ENCODE data around the gene TNIK.

The TNIK gene

DNA sequence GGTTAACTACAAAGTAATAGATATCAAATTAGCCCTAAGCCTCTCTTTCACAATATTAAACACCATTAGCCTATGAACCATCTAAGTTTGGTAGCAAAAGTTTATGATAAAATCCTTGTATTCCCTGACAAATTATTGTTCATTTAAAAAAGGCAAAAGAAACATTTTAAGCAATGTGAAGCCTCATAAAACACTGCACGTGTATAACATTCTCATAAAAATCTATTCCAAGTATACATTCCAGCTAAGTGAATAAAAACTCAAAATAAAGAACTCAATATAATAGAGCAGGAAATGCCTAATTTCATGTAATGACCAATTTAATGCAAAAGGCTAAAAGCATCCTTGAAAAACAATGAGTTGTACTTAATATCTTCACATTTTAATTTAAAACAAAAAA is 27.7 kb downstream of the TNIK start:
- DNase-seq: no peak
- no peaks in the 10 kb centered on the region for H3K27me3 ChIP-seq
- H3K4me3 ChIP-seq (ENCODE audit: low read depth, low read length): no peak overlapping the region
- TF ChIP-seq, protein P1, sequence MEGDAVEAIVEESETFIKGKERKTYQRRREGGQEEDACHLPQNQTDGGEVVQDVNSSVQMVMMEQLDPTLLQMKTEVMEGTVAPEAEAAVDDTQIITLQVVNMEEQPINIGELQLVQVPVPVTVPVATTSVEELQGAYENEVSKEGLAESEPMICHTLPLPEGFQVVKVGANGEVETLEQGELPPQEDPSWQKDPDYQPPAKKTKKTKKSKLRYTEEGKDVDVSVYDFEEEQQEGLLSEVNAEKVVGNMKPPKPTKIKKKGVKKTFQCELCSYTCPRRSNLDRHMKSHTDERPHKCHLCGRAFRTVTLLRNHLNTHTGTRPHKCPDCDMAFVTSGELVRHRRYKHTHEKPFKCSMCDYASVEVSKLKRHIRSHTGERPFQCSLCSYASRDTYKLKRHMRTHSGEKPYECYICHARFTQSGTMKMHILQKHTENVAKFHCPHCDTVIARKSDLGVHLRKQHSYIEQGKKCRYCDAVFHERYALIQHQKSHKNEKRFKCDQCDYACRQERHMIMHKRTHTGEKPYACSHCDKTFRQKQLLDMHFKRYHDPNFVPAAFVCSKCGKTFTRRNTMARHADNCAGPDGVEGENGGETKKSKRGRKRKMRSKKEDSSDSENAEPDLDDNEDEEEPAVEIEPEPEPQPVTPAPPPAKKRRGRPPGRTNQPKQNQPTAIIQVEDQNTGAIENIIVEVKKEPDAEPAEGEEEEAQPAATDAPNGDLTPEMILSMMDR (IDR thresholded peaks at IDR 0.05; ENCODE audit: low read depth, low read length): no peak
- no peaks in the 10 kb centered on the region for H3K9me3 ChIP-seq
- no peaks in the 10 kb centered on the region for H3K36me3 ChIP-seq
- peaks cover 5% of the 10 kb centered on the region for H3K4me1 ChIP-seq

DNA sequence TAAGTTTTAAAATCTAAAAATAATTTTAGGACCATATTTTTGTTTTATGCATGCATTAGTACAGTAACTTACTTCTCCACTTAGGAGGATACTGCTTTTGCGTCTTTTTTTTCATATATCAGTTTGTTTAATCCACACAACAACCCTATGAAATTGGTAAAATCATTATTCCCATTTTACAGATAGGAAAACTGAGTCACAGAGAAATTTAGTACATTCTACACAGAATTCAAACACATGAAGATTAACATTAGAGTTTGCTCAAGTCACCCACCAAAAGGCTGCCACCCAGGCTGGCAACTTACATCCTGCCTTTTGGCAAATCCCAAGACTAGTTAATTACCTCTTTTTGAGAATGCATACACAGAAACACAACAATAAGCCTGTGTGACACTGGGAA is 28.7 kb downstream of the TNIK start:
- peaks cover 5% of the 10 kb centered on the region for H3K4me1 ChIP-seq

DNA sequence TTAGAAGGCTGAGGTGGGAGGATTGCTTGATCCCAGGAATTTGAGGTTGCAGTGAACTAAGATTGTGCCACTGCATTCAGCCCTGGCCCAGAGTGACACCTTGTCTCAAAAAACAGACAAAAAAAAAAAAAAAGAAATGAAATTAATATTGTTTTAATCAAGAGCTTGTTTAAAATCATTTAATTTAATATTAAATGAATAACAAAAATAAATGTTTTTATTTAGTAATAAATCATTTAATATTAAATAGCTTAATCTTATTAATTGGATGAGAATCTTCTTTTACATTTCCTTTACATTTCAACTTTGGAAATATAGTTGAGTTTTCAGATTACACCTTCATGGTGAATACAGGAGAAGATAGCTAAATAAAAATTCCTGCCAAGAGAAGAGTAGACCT is 29.7 kb downstream of the TNIK start:
- Histone ChIP-seq H3K4me3 (ENCODE audit: low read depth, low read length) (no peak overlapping the region), H3K27me3 (no peaks in the 10 kb centered on the region), H3K9me3 (no peaks in the 10 kb centered on the region), H3K4me1 (peaks cover 5% of the 10 kb centered on the region), H3K36me3 (no peaks in the 10 kb centered on the region)
- TF ChIP-seq, protein P1 (IDR thresholded peaks at IDR 0.05; ENCODE audit: low read depth, low read length): no peak
- no peak for DNase-seq

More for the DNA sequence above, 28.7 kb downstream of the TNIK start:
- TF ChIP-seq, protein P1 (IDR thresholded peaks at IDR 0.05; ENCODE audit: low read depth, low read length): no peak
- DNase-seq: no peak
- no peaks in the 10 kb centered on the region for H3K36me3 ChIP-seq
- no peak overlapping the region for H3K4me3 ChIP-seq (ENCODE audit: low read depth, low read length)
- H3K9me3 ChIP-seq: no peaks in the 10 kb centered on the region
- no peaks in the 10 kb centered on the region for H3K27me3 ChIP-seq

DNA sequence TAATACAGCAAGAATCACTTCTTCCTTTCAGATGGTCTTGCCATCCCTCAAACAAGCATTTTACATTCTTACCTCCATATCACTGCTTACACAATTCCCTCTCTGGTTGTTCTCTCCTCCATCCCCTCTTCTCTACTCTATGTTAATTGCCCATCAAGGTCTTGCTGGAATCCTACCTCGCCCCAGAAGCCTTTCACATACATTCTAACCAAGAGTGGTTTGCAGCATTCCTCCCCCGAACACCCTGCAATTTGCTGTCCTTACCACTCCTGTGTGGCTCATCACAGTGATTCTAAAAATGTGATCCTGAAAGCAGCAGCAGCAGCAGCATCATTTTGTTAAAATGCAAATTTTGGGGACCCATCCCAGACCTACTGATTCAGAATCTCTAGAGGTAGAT is 30.6 kb downstream of the TNIK start:
- Histone ChIP-seq H3K27me3 (no peaks in the 10 kb centered on the region), H3K4me3 (ENCODE audit: low read depth, low read length) (no peak overlapping the region), H3K36me3 (no peaks in the 10 kb centered on the region), H3K4me1 (peaks cover 5% of the 10 kb centered on the region), H3K9me3 (no peaks in the 10 kb centered on the region)
- TF ChIP-seq, protein P1 (IDR thresholded peaks at IDR 0.05; ENCODE audit: low read depth, low read length): no peak
- DNase-seq: no peak

DNA sequence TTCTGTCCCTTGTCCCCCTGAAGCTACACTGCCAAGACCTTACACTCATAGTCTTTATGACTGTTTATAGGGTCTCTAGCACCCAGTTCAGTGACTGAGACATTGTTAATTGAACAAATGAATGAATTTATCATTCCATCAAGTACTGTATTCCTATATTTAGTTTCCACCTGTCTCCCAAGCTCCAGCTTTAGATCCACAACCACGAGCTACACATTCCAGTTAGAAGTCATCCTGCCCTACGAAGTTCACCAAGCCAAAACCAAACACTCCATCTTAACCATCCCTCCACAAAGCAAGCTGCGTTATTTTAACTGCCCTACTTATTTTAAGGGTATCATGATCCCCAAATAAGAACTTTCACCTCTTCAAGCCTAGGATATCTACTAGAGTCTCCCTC is 31.3 kb downstream of the TNIK start:
- H3K4me1 ChIP-seq: peaks cover 5% of the 10 kb centered on the region
- no peaks in the 10 kb centered on the region for H3K27me3 ChIP-seq
- no peaks in the 10 kb centered on the region for H3K36me3 ChIP-seq
- H3K4me3 ChIP-seq (ENCODE audit: low read depth, low read length): no peak overlapping the region
- TF ChIP-seq, protein P1 (IDR thresholded peaks at IDR 0.05; ENCODE audit: low read depth, low read length): no peak
- no peaks in the 10 kb centered on the region for H3K9me3 ChIP-seq
- no peak for DNase-seq

DNA sequence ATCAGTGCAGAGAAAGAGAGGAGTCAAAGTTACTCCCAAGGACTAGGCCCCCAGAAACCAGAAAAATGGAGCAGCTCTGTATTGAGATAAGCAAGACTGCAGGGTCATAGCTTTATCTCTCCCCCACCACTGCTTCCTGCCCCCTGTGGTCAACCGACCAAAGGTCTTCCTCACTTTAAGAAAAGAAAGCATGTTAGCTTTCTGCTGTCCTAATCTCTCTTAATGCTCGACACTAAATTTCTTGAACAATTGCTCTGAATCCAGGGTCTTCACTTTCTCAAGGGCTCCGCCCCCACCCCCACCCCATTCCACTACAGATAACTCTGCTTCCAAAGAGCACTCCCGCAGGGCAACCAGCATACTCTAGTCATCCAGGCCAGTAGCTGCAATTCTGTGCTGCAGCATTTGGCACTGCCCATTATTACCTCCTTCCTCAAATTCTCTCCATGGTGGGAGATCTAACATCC is 31.9 kb downstream of the TNIK start:
- no peaks in the 10 kb centered on the region for H3K36me3 ChIP-seq
- no peaks in the 10 kb centered on the region for H3K9me3 ChIP-seq
- TF ChIP-seq, protein P1 (IDR thresholded peaks at IDR 0.05; ENCODE audit: low read depth, low read length): no peak
- DNase-seq: no peak
- H3K27me3 ChIP-seq: no peaks in the 10 kb centered on the region
- H3K4me1 ChIP-seq: peaks cover 5% of the 10 kb centered on the region
- no peak overlapping the region for H3K4me3 ChIP-seq (ENCODE audit: low read depth, low read length)
